Liver (tissue), 9 donors: ENCODE data around the gene ERH. TPM values are rescaled to one million over a fixed set of nuclear protein-coding genes. Genes with fewer than 3 reads are reported as not detected.

Experiments used
- DNase-seq: peaks from one replicate; pipeline ENCODE4 v3.0.0-alpha.2; 2017; ENCODE audit warnings: low spot score
- H3K27ac ChIP-seq, 2 donors: one replicate each; pipeline ENCODE4 v1.7.0; 2013; ENCODE audit warnings: inconsistent platforms in 2 of 2, low read length in 2 of 2, control low read depth in 1 of 2, low read depth in 1 of 2, mild to moderate bottlenecking in 1 of 2
- H3K27me3 ChIP-seq, 4 donors: one replicate each; pipeline versions ENCODE4 v1.6.1 to v1.7.0; 2013; ENCODE audit warnings: low read length in 3 of 4, inconsistent platforms in 1 of 4, mild to moderate bottlenecking in 1 of 4, moderate library complexity in 1 of 4; ENCODE audit not compliant: control insufficient read depth in 4 of 4, insufficient read depth in 4 of 4
- H3K36me3 ChIP-seq, 4 donors: one replicate each; pipeline versions ENCODE4 v1.6.1 to v1.7.0; 2013; ENCODE audit warnings: low read length in 3 of 4, mild to moderate bottlenecking in 3 of 4, low read depth in 1 of 4, moderate library complexity in 1 of 4; ENCODE audit not compliant: control insufficient read depth in 4 of 4, insufficient read depth in 3 of 4
- H3K4me1 ChIP-seq, 4 donors: one replicate each; pipeline versions ENCODE4 v1.6.1 to v1.7.0; 2013; ENCODE audit warnings: low read length in 3 of 4, mild to moderate bottlenecking in 3 of 4, moderate library complexity in 1 of 4; ENCODE audit not compliant: control insufficient read depth in 4 of 4, insufficient read depth in 4 of 4
- H3K4me3 ChIP-seq, 3 donors: one replicate each; pipeline versions ENCODE4 v1.6.1 to v1.7.0; 2013; ENCODE audit warnings: low read length in 3 of 3, control low read depth in 1 of 3, low read depth in 1 of 3, mild to moderate bottlenecking in 1 of 3
- H3K9ac ChIP-seq, 2 donors: one replicate each; pipeline ENCODE4 v1.7.0; 2013; ENCODE audit warnings: low read length in 2 of 2, mild to moderate bottlenecking in 2 of 2, moderate library complexity in 2 of 2, control low read depth in 1 of 2, low read depth in 1 of 2
- H3K9me3 ChIP-seq, 4 donors: one replicate each; pipeline versions ENCODE4 v1.6.1 to v1.7.0; 2013; ENCODE audit warnings: low read length in 3 of 4; ENCODE audit not compliant: control insufficient read depth in 4 of 4
- CTCF ChIP-seq: fragments of 150-350 bp; IDR thresholded peaks from 2 replicates; pipeline ENCODE4 v1.5.1; 2017; ENCODE audit warnings: improper control_type of control experiment, low read depth, low read length; ENCODE audit not compliant: missing input control
- EGR1 ChIP-seq, 2 donors: IDR thresholded peaks; 2 replicates each; pipeline ENCODE4 v1.6.1; 2016 to 2018; ENCODE audit warnings: antibody characterized with exemption in 2 of 2, low read depth in 2 of 2
- FOXA1 ChIP-seq: IDR thresholded peaks from 2 replicates; pipeline ENCODE4 v1.6.1; 2016; ENCODE audit warnings: antibody characterized with exemption
- FOXA2 ChIP-seq: IDR thresholded peaks from 2 replicates; pipeline ENCODE4 v1.6.1; 2016; ENCODE audit warnings: antibody characterized with exemption
- GABPA ChIP-seq, 2 donors: IDR thresholded peaks in 1 of 2; conservative IDR thresholded peaks in 1 of 2; 2 replicates each; pipeline ENCODE4 v1.6.1; 2016; ENCODE audit warnings: antibody characterized with exemption in 2 of 2, mild to moderate bottlenecking in 1 of 2, moderate library complexity in 1 of 2
- HNF4A ChIP-seq, 2 donors: conservative IDR thresholded peaks; 2 replicates each; pipeline ENCODE4 v1.6.1; 2016; ENCODE audit warnings: antibody characterized with exemption in 2 of 2, mild to moderate bottlenecking in 2 of 2
- HNF4G ChIP-seq: IDR thresholded peaks from 2 replicates; pipeline ENCODE4 v1.6.1; 2016; ENCODE audit warnings: antibody characterized with exemption
- JUND ChIP-seq, 2 donors: IDR thresholded peaks; 2 replicates each; pipeline ENCODE4 v1.6.1; 2016; ENCODE audit warnings: antibody characterized with exemption in 2 of 2
- MAX ChIP-seq: IDR thresholded peaks from 2 replicates; pipeline ENCODE4 v1.6.1; 2016; ENCODE audit warnings: antibody characterized with exemption
- NR2F2 ChIP-seq: IDR thresholded peaks from 2 replicates; pipeline ENCODE4 v1.6.1; 2016; ENCODE audit warnings: antibody characterized with exemption
- RAD21 ChIP-seq, 2 donors: IDR thresholded peaks; 2 replicates each; pipeline ENCODE4 v1.6.1; 2016; ENCODE audit warnings: antibody characterized with exemption in 2 of 2, mild to moderate bottlenecking in 2 of 2
- REST ChIP-seq: IDR thresholded peaks from 2 replicates; pipeline ENCODE4 v1.6.1; 2016; ENCODE audit warnings: antibody characterized with exemption, mild to moderate bottlenecking
- RXRA ChIP-seq, 2 donors: IDR thresholded peaks; 2 replicates each; pipeline ENCODE4 v1.6.1; 2017 to 2018; ENCODE audit warnings: antibody characterized with exemption in 2 of 2, mild to moderate bottlenecking in 1 of 2
- SP1 ChIP-seq: IDR thresholded peaks from 2 replicates; pipeline ENCODE4 v1.6.1; 2018; ENCODE audit warnings: antibody characterized with exemption, mild to moderate bottlenecking
- TAF1 ChIP-seq: conservative IDR thresholded peaks from 2 replicates; pipeline ENCODE4 v1.6.1; 2016; ENCODE audit warnings: antibody characterized with exemption, mild to moderate bottlenecking
- WGBS: extraction: QIAGEN DNeasy Blood & Tissue Kit; methylation state at CpG from one replicate; pipeline ENCODE4 v1.1.7; 2013; 5-methylcytosine and 5-hydroxymethylcytosine counted together
- polyA plus RNA-seq, 2 donors: library from polyadenylated mRNA; stranded (reverse) in 1 of 2; unstranded in 1 of 2; fragments of 200-250 nt in 1 of 2; fragments of >200 nt in 1 of 2; fragmentation: Nextera tagmentation in 1 of 2; extraction: Ambion mirVana in 1 of 2; gene quantifications; one replicate each; pipeline versions ENCODE4 v1.2.1 to v1.2.3, GENCODE V29; 2013 to 2015
- total RNA-seq, 2 donors: library from RNA; depleted of rRNA; stranded (reverse); fragments of >200 nt; gene quantifications; one replicate each; pipeline ENCODE4 v1.2.3, GENCODE V29; 2014
- TF ChIP-seq, protein P1 (sequence below): IDR thresholded peaks from 2 replicates; pipeline ENCODE4 v1.6.1; 2016; ENCODE audit warnings: antibody characterized with exemption
- donor health status: healthy.
- donor health status: healthy.
- donor health status: healthy.
- donor health status: healthy.
- donor health status: healthy.

The ERH gene
- total and polyA plus RNA-seq, 4 donors, result 49.2 to 78.0 (median 63.4) TPM

GRCh38 chr14:69372146-69372545, 26.0 kb downstream of the ERH start:
- Histone ChIP-seq H3K9me3 (peaks cover 0 to 2% (median 0%) of the 10 kb centered on the region in 4 donors), H3K4me3 (no peak overlapping the region), H3K27ac (no peak overlapping the region), H3K27me3 (no peaks in the 10 kb centered on the region), H3K4me1 (no peaks in the 10 kb centered on the region), H3K9ac (no peak overlapping the region), H3K36me3 (peaks cover 0 to 12% (median 9%) of the 10 kb centered on the region in 4 donors)
- WGBS, result 84% methylated on average over 3 of the region's 3 CpGs
- DNase-seq, result no peak
- no peak for TF ChIP-seq REST
- TF ChIP-seq HNF4G, result no peak
- no peak for TF ChIP-seq RXRA (IDR thresholded peaks at IDR 0.05)
- TF ChIP-seq FOXA1, result no peak
- no peak for TF ChIP-seq NR2F2
- TF ChIP-seq TAF1, result no peak
- TF ChIP-seq SP1, result no peak
- TF ChIP-seq EGR1 (IDR thresholded peaks at IDR 0.05; ENCODE audit: low read depth in 2 of 2), result no peak
- no peak for TF ChIP-seq RAD21 (IDR thresholded peaks at IDR 0.05)
- TF ChIP-seq, protein P1, sequence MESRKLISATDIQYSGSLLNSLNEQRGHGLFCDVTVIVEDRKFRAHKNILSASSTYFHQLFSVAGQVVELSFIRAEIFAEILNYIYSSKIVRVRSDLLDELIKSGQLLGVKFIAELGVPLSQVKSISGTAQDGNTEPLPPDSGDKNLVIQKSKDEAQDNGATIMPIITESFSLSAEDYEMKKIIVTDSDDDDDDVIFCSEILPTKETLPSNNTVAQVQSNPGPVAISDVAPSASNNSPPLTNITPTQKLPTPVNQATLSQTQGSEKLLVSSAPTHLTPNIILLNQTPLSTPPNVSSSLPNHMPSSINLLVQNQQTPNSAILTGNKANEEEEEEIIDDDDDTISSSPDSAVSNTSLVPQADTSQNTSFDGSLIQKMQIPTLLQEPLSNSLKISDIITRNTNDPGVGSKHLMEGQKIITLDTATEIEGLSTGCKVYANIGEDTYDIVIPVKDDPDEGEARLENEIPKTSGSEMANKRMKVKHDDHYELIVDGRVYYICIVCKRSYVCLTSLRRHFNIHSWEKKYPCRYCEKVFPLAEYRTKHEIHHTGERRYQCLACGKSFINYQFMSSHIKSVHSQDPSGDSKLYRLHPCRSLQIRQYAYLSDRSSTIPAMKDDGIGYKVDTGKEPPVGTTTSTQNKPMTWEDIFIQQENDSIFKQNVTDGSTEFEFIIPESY, result no peak
- TF ChIP-seq MAX, result no peak
- no peak for TF ChIP-seq FOXA2
- TF ChIP-seq JUND (IDR thresholded peaks at IDR 0.05), result no peak
- no peak for TF ChIP-seq GABPA (IDR thresholded peaks at IDR 0.05 in 1 of 2, conservative IDR thresholded peaks at IDR 0.05 in 1 of 2)

- Histone ChIP-seq H3K4me3 (no peak overlapping the region), H3K36me3 (no peaks in the 10 kb centered on the region), H3K9ac (no peak overlapping the region), H3K27me3 (no peaks in the 10 kb centered on the region), H3K27ac (no peak overlapping the region), H3K9me3 (peaks cover 0 to 2% (median 0%) of the 10 kb centered on the region in 4 donors), H3K4me1 (no peaks in the 10 kb centered on the region)
- TF ChIP-seq HNF4A (conservative IDR thresholded peaks at IDR 0.05), result no peak
- no peak for TF ChIP-seq TAF1
- TF ChIP-seq RAD21 (IDR thresholded peaks at IDR 0.05), result no peak
- no peak for TF ChIP-seq CTCF
- TF ChIP-seq MAX, result no peak
- no peak for TF ChIP-seq FOXA2
- TF ChIP-seq REST, result no peak
- WGBS, result 74% methylated on average over 5 of the region's 5 CpGs
- DNase-seq, result no peak
These were observed 28.0 kb downstream of the ERH start for GRCh38 chr14:69370061-69370460.
